ENCODE results near the gene RASGRF2.

The RASGRF2 gene

DNA sequence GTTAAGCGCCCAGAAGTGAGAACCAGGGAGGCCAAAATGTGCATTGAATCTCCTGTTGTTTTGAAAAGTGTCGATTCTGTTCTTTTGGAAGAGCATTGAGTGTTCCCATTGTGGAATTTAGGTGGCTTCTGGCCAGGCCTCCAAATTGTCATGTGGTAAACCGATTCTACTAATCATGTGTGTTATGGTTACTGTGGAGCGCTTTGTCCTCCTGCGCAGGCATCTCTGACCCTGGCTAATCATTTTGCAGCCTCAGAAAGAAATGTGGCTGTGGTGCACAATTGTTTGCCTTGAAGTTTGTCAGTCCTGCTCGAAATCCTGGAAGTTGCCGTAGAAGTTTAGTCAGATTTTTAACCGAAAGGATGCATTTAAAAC is 121.3 kb downstream of the RASGRF2 start:
- no peak for DNase-seq
- Histone ChIP-seq H3K27ac (ENCODE audit: insufficient read depth, low read length, poor library complexity, severe bottlenecking) (no peak overlapping the region), H3K27me3 (replicated peaks; ENCODE audit: control insufficient read depth, insufficient read depth, low read length, poor library complexity, severe bottlenecking) (no peaks in the 10 kb centered on the region), H3K9me3 (ENCODE audit: control insufficient read depth, low read length) (no peaks in the 10 kb centered on the region), H3K36me3 (ENCODE audit: control insufficient read depth, insufficient read depth, low read length) (peaks cover 50% of the 10 kb centered on the region), H3K4me3 (ENCODE audit: insufficient read depth, low read depth, low read length, poor library complexity, severe bottlenecking) (no peak overlapping the region), H3K4me1 (ENCODE audit: control insufficient read depth, insufficient read depth, low read length, poor library complexity, severe bottlenecking) (no peaks in the 10 kb centered on the region)

DNA sequence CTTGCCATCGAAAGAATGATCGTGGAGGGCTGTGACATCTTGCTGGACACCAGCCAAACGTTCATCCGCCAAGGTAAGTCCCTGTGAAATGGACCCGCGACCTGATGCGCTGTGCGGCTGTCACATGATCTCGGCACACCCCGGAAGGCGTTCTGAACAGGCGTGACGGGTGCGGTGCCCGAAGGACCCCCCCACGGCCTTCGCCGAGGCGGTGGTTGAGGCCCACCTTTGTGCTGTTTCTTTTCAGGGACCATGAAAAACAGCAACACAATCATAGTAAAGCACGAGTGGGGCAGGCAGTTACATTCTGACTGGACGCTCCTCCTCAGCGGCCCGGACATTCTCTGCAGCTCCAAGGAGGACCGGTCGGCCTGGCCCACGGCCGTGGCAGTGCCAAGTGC is 126.7 kb downstream of the RASGRF2 start:
- no peak overlapping the region for H3K4me3 ChIP-seq (ENCODE audit: insufficient read depth, low read depth, low read length, poor library complexity, severe bottlenecking)
- no peaks in the 10 kb centered on the region for H3K4me1 ChIP-seq (ENCODE audit: control insufficient read depth, insufficient read depth, low read length, poor library complexity, severe bottlenecking)
- peaks cover 27% of the 10 kb centered on the region for H3K36me3 ChIP-seq (ENCODE audit: control insufficient read depth, insufficient read depth, low read length)
- no peak overlapping the region for H3K27ac ChIP-seq (ENCODE audit: insufficient read depth, low read length, poor library complexity, severe bottlenecking)
- H3K27me3 ChIP-seq (replicated peaks; ENCODE audit: control insufficient read depth, insufficient read depth, low read length, poor library complexity, severe bottlenecking), result no peaks in the 10 kb centered on the region
- H3K9me3 ChIP-seq (ENCODE audit: control insufficient read depth, low read length), result no peaks in the 10 kb centered on the region
- no peak for DNase-seq

DNA sequence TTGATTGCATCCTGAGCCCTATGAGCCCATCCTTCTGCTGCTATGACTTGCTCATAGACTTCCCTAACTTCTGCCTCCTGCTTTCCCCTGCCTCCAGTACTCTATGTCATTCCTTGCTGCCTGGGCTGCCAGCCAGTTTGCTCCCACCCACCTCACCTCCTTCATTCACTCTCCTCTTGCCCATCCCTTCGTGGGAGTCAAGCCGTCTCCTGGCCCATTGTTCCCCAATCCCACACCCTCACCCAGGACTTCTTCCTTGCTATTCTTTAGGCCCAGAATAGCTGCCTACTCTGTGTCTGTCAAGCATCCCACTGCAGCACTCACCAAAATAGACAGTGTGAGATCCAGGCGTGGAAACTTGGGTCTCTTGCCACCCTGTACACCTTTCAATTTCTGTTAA is 131.0 kb downstream of the RASGRF2 start:
- no peak for DNase-seq

GRCh38 chr5:81093536-81094196 is 133.5 kb downstream of the RASGRF2 start:
- Histone ChIP-seq H3K4me1 (ENCODE audit: control insufficient read depth, insufficient read depth, low read length, poor library complexity, severe bottlenecking) (no peaks in the 10 kb centered on the region), H3K27me3 (replicated peaks; ENCODE audit: control insufficient read depth, insufficient read depth, low read length, poor library complexity, severe bottlenecking) (no peaks in the 10 kb centered on the region), H3K9me3 (ENCODE audit: control insufficient read depth, low read length) (no peaks in the 10 kb centered on the region), H3K36me3 (ENCODE audit: control insufficient read depth, insufficient read depth, low read length) (peaks cover 9% of the 10 kb centered on the region), H3K4me3 (ENCODE audit: insufficient read depth, low read depth, low read length, poor library complexity, severe bottlenecking) (no peak overlapping the region), H3K27ac (ENCODE audit: insufficient read depth, low read length, poor library complexity, severe bottlenecking) (no peak overlapping the region)
- no peak for DNase-seq

More for the DNA sequence above, 131.0 kb downstream of the RASGRF2 start:
- H3K27me3 ChIP-seq (replicated peaks; ENCODE audit: control insufficient read depth, insufficient read depth, low read length, poor library complexity, severe bottlenecking), result no peaks in the 10 kb centered on the region
- H3K4me1 ChIP-seq (ENCODE audit: control insufficient read depth, insufficient read depth, low read length, poor library complexity, severe bottlenecking), result no peaks in the 10 kb centered on the region
- peaks cover 21% of the 10 kb centered on the region for H3K36me3 ChIP-seq (ENCODE audit: control insufficient read depth, insufficient read depth, low read length)
- no peaks in the 10 kb centered on the region for H3K9me3 ChIP-seq (ENCODE audit: control insufficient read depth, low read length)
- H3K27ac ChIP-seq (ENCODE audit: insufficient read depth, low read length, poor library complexity, severe bottlenecking), result no peak overlapping the region
- H3K4me3 ChIP-seq (ENCODE audit: insufficient read depth, low read depth, low read length, poor library complexity, severe bottlenecking), result no peak overlapping the region

- no peak overlapping the region for H3K4me3 ChIP-seq (ENCODE audit: insufficient read depth, low read depth, low read length, poor library complexity, severe bottlenecking)
- no peaks in the 10 kb centered on the region for H3K9me3 ChIP-seq (ENCODE audit: control insufficient read depth, low read length)
- no peak for DNase-seq
- H3K36me3 ChIP-seq (ENCODE audit: control insufficient read depth, insufficient read depth, low read length), result peaks cover 12% of the 10 kb centered on the region
- no peaks in the 10 kb centered on the region for H3K27me3 ChIP-seq (replicated peaks; ENCODE audit: control insufficient read depth, insufficient read depth, low read length, poor library complexity, severe bottlenecking)
- H3K4me1 ChIP-seq (ENCODE audit: control insufficient read depth, insufficient read depth, low read length, poor library complexity, severe bottlenecking), result no peaks in the 10 kb centered on the region
- H3K27ac ChIP-seq (ENCODE audit: insufficient read depth, low read length, poor library complexity, severe bottlenecking), result no peak overlapping the region
Measured at GRCh38 chr5:81095835-81096234, 135.7 kb downstream of the RASGRF2 start.

DNA sequence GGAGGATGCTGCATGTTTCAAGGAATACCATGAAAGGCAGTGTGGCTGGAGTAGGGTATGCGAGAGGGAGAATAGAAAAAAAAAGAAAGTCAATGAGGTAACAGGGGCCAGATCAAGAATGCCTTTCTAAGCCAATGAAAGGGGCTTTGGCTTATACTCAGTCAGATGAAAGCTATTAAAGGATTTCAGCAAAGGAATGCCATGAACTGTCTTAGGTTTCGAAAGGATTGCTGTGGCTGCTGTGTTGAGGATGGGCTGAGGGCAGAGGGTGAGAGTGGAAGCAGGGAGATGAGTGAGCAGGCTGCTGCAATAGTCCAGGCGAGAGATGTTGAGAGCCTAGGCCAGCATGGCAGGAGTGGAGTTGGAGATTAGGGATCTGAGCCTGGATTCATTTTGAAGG is 137.6 kb downstream of the RASGRF2 start:
- H3K4me1 ChIP-seq (ENCODE audit: control insufficient read depth, insufficient read depth, low read length, poor library complexity, severe bottlenecking), result no peaks in the 10 kb centered on the region
- DNase-seq, result no peak

GRCh38 chr5:81105261-81105877 is 145.2 kb downstream of the RASGRF2 start:
- Histone ChIP-seq H3K9me3 (ENCODE audit: control insufficient read depth, low read length) (no peaks in the 10 kb centered on the region), H3K4me1 (ENCODE audit: control insufficient read depth, insufficient read depth, low read length, poor library complexity, severe bottlenecking) (no peaks in the 10 kb centered on the region), H3K4me3 (ENCODE audit: insufficient read depth, low read depth, low read length, poor library complexity, severe bottlenecking) (no peak overlapping the region), H3K27ac (ENCODE audit: insufficient read depth, low read length, poor library complexity, severe bottlenecking) (no peak overlapping the region), H3K36me3 (ENCODE audit: control insufficient read depth, insufficient read depth, low read length) (no peaks in the 10 kb centered on the region), H3K27me3 (replicated peaks; ENCODE audit: control insufficient read depth, insufficient read depth, low read length, poor library complexity, severe bottlenecking) (no peaks in the 10 kb centered on the region)
- DNase-seq, result no peak

More for the DNA sequence above, 137.6 kb downstream of the RASGRF2 start:
- H3K27me3 ChIP-seq (replicated peaks; ENCODE audit: control insufficient read depth, insufficient read depth, low read length, poor library complexity, severe bottlenecking), result no peaks in the 10 kb centered on the region
- no peaks in the 10 kb centered on the region for H3K9me3 ChIP-seq (ENCODE audit: control insufficient read depth, low read length)
- no peak overlapping the region for H3K4me3 ChIP-seq (ENCODE audit: insufficient read depth, low read depth, low read length, poor library complexity, severe bottlenecking)
- no peak overlapping the region for H3K27ac ChIP-seq (ENCODE audit: insufficient read depth, low read length, poor library complexity, severe bottlenecking)
- H3K36me3 ChIP-seq (ENCODE audit: control insufficient read depth, insufficient read depth, low read length), result peaks cover 12% of the 10 kb centered on the region

- no peak for DNase-seq
- H3K4me3 ChIP-seq (ENCODE audit: insufficient read depth, low read depth, low read length, poor library complexity, severe bottlenecking), result no peak overlapping the region
- no peaks in the 10 kb centered on the region for H3K4me1 ChIP-seq (ENCODE audit: control insufficient read depth, insufficient read depth, low read length, poor library complexity, severe bottlenecking)
- H3K36me3 ChIP-seq (ENCODE audit: control insufficient read depth, insufficient read depth, low read length), result peaks cover 29% of the 10 kb centered on the region
- H3K27me3 ChIP-seq (replicated peaks; ENCODE audit: control insufficient read depth, insufficient read depth, low read length, poor library complexity, severe bottlenecking), result no peaks in the 10 kb centered on the region
- no peaks in the 10 kb centered on the region for H3K9me3 ChIP-seq (ENCODE audit: control insufficient read depth, low read length)
- H3K27ac ChIP-seq (ENCODE audit: insufficient read depth, low read length, poor library complexity, severe bottlenecking), result no peak overlapping the region
Measured at GRCh38 chr5:81115261-81115660, 155.1 kb downstream of the RASGRF2 start.

GRCh38 chr5:81117566-81117965 is 157.4 kb downstream of the RASGRF2 start:
- no peaks in the 10 kb centered on the region for H3K4me1 ChIP-seq (ENCODE audit: control insufficient read depth, insufficient read depth, low read length, poor library complexity, severe bottlenecking)
- peaks cover 27% of the 10 kb centered on the region for H3K36me3 ChIP-seq (ENCODE audit: control insufficient read depth, insufficient read depth, low read length)
- H3K27me3 ChIP-seq (replicated peaks; ENCODE audit: control insufficient read depth, insufficient read depth, low read length, poor library complexity, severe bottlenecking), result no peaks in the 10 kb centered on the region
- H3K9me3 ChIP-seq (ENCODE audit: control insufficient read depth, low read length), result no peaks in the 10 kb centered on the region
- no peak overlapping the region for H3K27ac ChIP-seq (ENCODE audit: insufficient read depth, low read length, poor library complexity, severe bottlenecking)
- no peak overlapping the region for H3K4me3 ChIP-seq (ENCODE audit: insufficient read depth, low read depth, low read length, poor library complexity, severe bottlenecking)
- DNase-seq, result no peak

GRCh38 chr5:81121273-81121672 is 161.1 kb downstream of the RASGRF2 start:
- Histone ChIP-seq H3K9me3 (ENCODE audit: control insufficient read depth, low read length) (no peaks in the 10 kb centered on the region), H3K4me3 (ENCODE audit: insufficient read depth, low read depth, low read length, poor library complexity, severe bottlenecking) (no peak overlapping the region), H3K4me1 (ENCODE audit: control insufficient read depth, insufficient read depth, low read length, poor library complexity, severe bottlenecking) (no peaks in the 10 kb centered on the region), H3K27me3 (replicated peaks; ENCODE audit: control insufficient read depth, insufficient read depth, low read length, poor library complexity, severe bottlenecking) (no peaks in the 10 kb centered on the region), H3K36me3 (ENCODE audit: control insufficient read depth, insufficient read depth, low read length) (peaks cover 34% of the 10 kb centered on the region), H3K27ac (ENCODE audit: insufficient read depth, low read length, poor library complexity, severe bottlenecking) (no peak overlapping the region)
- DNase-seq, result no peak

Data from effector memory CD4-positive, alpha-beta T cell (primary cell).